Caco-2 (cell line): ENCODE measurements around the gene HID1. TPM values are rescaled to one million over a fixed set of nuclear protein-coding genes. Genes with fewer than 3 reads are reported as not detected.

Source experiments
- BruUV-seq: library from RNA; stranded (reverse); fragments of 400-500 nt; replicated peaks from 2 replicates; lab custom pipeline; 2021; lab: Mats Ljungman, UMichigan
- CTCF ChIA-PET: fragments of 300-600 bp; sonication (Branson Sonifier 250); formaldehyde crosslinking; loops from one replicate; lab custom pipeline; 2022; ENCODE audit warnings: antibody characterized with exemption; lab: Charles Lee
- POLR2A ChIA-PET: fragments of 300-600 bp; sonication (Branson Sonifier 250); formaldehyde crosslinking; loops from one replicate; lab custom pipeline; 2022; ENCODE audit warnings: antibody characterized with exemption; lab: Charles Lee
- DNase-seq, 2 experiments: peaks; one replicate each; pipeline versions ENCODE4 v3.0.0 to v3.0.0-alpha.2; 2020 to 2022
- H3K27me3 ChIP-seq: replicated peaks from 2 replicates; pipeline ENCODE4 v1.6.0; 2011; ENCODE audit warnings: low read length; ENCODE audit not compliant: control insufficient read depth, insufficient read depth
- H3K36me3 ChIP-seq: 2 replicates; pipeline ENCODE4 v1.5.1; 2011; ENCODE audit warnings: low read length; ENCODE audit not compliant: control insufficient read depth, insufficient read depth
- H3K4me1 ChIP-seq: fragments of 250-450 bp; sonication (Bioruptor Pico); 2 replicates; pipeline ENCODE4 v1.5.1; 2020; ENCODE audit warnings: mild to moderate bottlenecking
- H3K4me3 ChIP-seq: 2 replicates; pipeline ENCODE4 v1.5.1; 2011; ENCODE audit warnings: low read depth, mild to moderate bottlenecking, control low read depth, low read length
- H3K9me3 ChIP-seq: fragments of 250-450 bp; sonication (Bioruptor Pico); 2 replicates; pipeline ENCODE4 v1.5.1; 2020; ENCODE audit warnings: mild to moderate bottlenecking, moderate library complexity
- H3K27ac Mint-ChIP-seq: one replicate; pipeline ENCODE4 v1.8.0; 2022; ENCODE audit warnings: mixed read lengths; ENCODE audit not compliant: unreplicated experiment
- H3K27me3 Mint-ChIP-seq: one replicate; pipeline ENCODE4 v1.8.0; 2022; ENCODE audit warnings: mixed read lengths; ENCODE audit not compliant: insufficient read depth, unreplicated experiment
- H3K36me3 Mint-ChIP-seq: one replicate; pipeline ENCODE4 v1.8.0; 2022; ENCODE audit warnings: mild to moderate bottlenecking, mixed read lengths; ENCODE audit not compliant: insufficient read depth, unreplicated experiment
- H3K4me1 Mint-ChIP-seq: one replicate; pipeline ENCODE4 v1.8.0; 2022; ENCODE audit warnings: low read depth, mixed read lengths; ENCODE audit not compliant: unreplicated experiment
- H3K4me3 Mint-ChIP-seq: one replicate; pipeline ENCODE4 v1.8.0; 2022; ENCODE audit warnings: mild to moderate bottlenecking, moderate library complexity, mixed read lengths; ENCODE audit not compliant: unreplicated experiment
- H3K9me3 Mint-ChIP-seq: one replicate; pipeline ENCODE4 v1.8.0; 2022; ENCODE audit warnings: mixed read lengths; ENCODE audit not compliant: unreplicated experiment
- intact Hi-C: fragments of 100-400 bp; cut with micrococcal nuclease; formaldehyde crosslinking; loops from one replicate; pipeline ENCODE4 v1.10.0; 2022; ENCODE audit not compliant: unreplicated experiment
- total RNA-seq: library from RNA; stranded (reverse); gene quantifications from 2 replicates; pipeline ENCODE4 v1.2.3, GENCODE V29; 2022
- TF ChIP-seq, protein P1 (sequence below), 2 experiments: fragments of 200-600 bp in 1 of 2; IDR thresholded peaks; 1 replicate in 1 of 2; 2 replicates in 1 of 2; pipeline versions ENCODE4 v1.5.1 to v1.8.0; 2011 to 2022; ENCODE audit warnings: antibody characterized with exemption in 1 of 2, control low read depth in 1 of 2, inconsistent platforms in 1 of 2, low read depth in 1 of 2, low read length in 1 of 2, mild to moderate bottlenecking in 1 of 2, moderate library complexity in 1 of 2; ENCODE audit not compliant: insufficient read depth in 1 of 2, severe bottlenecking in 1 of 2, unreplicated experiment in 1 of 2

HID1 gene
- total RNA-seq, 1 experiment from 2014 or later = 29.8 TPM

DNA sequence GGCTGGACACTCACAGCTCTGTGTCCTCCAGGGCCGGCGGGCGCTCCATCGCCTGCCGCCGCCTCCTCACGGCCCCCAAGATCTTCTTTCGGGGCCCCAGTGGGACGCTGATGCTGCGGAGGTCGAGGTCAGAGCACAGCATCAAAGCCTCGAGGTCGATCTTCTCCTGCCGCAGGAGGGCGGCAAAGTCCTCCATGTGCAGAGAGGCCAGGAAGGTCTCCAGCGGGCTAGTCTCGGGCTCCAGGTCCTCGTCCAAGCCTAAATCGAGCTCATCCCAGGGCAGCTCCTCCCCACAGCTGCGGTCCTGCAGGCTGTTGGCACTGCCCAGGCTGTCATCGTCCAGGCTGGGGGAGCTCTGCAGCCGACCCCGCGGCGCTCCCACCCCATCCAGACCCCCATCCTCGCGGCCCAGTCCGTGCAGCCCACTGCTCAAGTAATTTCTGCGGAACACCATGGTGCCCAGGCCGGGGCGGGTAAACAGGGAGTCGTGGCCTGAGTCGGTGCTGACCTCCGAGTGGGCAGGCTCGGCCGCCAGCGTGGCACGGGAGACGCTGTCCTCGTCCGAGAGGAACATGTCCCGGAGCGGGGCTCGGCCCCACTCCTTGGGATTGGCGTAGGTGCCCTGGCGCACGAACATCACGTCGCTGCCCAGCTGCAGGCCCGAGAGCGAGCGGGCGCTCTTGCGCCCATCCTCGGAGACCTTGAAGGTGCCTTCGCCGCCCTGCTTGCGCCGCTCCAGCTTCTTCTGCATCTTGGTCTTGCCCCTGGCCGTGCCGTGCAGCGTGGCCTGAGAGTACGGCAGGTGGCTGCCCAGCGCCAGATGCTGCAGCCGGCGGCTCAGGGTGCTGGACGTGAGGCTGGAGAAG, 52.9 kb downstream of the HID1 start:
- TF ChIP-seq, protein P1, sequence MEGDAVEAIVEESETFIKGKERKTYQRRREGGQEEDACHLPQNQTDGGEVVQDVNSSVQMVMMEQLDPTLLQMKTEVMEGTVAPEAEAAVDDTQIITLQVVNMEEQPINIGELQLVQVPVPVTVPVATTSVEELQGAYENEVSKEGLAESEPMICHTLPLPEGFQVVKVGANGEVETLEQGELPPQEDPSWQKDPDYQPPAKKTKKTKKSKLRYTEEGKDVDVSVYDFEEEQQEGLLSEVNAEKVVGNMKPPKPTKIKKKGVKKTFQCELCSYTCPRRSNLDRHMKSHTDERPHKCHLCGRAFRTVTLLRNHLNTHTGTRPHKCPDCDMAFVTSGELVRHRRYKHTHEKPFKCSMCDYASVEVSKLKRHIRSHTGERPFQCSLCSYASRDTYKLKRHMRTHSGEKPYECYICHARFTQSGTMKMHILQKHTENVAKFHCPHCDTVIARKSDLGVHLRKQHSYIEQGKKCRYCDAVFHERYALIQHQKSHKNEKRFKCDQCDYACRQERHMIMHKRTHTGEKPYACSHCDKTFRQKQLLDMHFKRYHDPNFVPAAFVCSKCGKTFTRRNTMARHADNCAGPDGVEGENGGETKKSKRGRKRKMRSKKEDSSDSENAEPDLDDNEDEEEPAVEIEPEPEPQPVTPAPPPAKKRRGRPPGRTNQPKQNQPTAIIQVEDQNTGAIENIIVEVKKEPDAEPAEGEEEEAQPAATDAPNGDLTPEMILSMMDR (IDR thresholded peaks at IDR 0.05; ENCODE audit: insufficient read depth in 1 of 2, low read depth in 1 of 2, low read length in 1 of 2, severe bottlenecking in 1 of 2, unreplicated experiment in 1 of 2) = no peak
- Histone ChIP-seq H3K4me3 (no peak overlapping the region), H3K9me3 (no peaks in the 10 kb centered on the region), H3K4me1 (peaks cover 6% of the 10 kb centered on the region; the same call in 1 of the 2 replicates), H3K36me3 (no peaks in the 10 kb centered on the region), H3K27me3 (peaks cover 1% of the 10 kb centered on the region; the same call in 1 of the 2 replicates)
- H3K27me3 Mint-ChIP-seq = peaks cover 6% of the 10 kb centered on the region
- no peak overlapping the region for H3K4me3 Mint-ChIP-seq
- intact Hi-C loops = no loop called here
- no TSS peak for BruUV-seq
- H3K9me3 Mint-ChIP-seq = no peaks in the 10 kb centered on the region
- CTCF ChIA-PET = interaction anchor here (0.5 to 2.3 kb wide), 2 partner anchors 38 to 76 kb away, joined by 3 to 10 read pairs; no protein-coding TSS in a partner anchor
- POLR2A ChIA-PET = no interaction called here
- peaks cover 4% of the 10 kb centered on the region for H3K36me3 Mint-ChIP-seq
- H3K27ac Mint-ChIP-seq = no peak overlapping the region
- DNase-seq = no peak
- H3K4me1 Mint-ChIP-seq = no peaks in the 10 kb centered on the region

DNA sequence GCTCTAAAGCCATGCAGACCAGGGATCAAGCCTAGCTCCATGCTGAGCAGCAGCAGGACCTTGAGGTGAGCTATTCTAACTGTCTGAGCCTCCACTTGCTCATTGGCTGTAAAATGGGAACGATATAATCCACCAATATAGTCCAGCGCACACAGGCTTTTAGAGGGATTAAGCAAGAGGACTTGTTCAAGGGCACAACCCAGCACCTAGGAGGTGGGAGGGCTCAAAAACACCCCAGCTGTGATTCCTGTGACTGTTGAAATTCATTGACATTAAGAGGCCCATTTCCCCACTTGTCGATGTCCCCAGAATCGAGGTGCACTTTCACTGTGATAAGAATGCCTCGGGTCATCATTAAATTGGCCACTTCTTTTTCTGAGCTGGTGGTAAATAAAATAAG, 53.7 kb downstream of the HID1 start:
- no peaks in the 10 kb centered on the region for H3K36me3 ChIP-seq
- Mint-ChIP-seq H3K27me3 (peaks cover 4% of the 10 kb centered on the region), H3K36me3 (peaks cover 9% of the 10 kb centered on the region), H3K4me1 (no peaks in the 10 kb centered on the region), H3K4me3 (no peak overlapping the region), H3K9me3 (no peaks in the 10 kb centered on the region), H3K27ac (no peak overlapping the region)
- H3K9me3 ChIP-seq = no peaks in the 10 kb centered on the region
- H3K27me3 ChIP-seq = 0 out of 2 replicates have a peak, but pooled peaks cover 1% of the 10 kb centered on the region
- TF ChIP-seq, protein P1 (IDR thresholded peaks at IDR 0.05; ENCODE audit: insufficient read depth in 1 of 2, low read depth in 1 of 2, low read length in 1 of 2, severe bottlenecking in 1 of 2, unreplicated experiment in 1 of 2) = no peak
- POLR2A ChIA-PET = no interaction called here
- intact Hi-C loops = no loop called here
- CTCF ChIA-PET = interaction anchor here (0.5 to 2.3 kb wide), 2 partner anchors 39 to 75 kb away, joined by 3 to 10 read pairs; no protein-coding TSS in a partner anchor
- DNase-seq = no peak
- H3K4me1 ChIP-seq = peaks cover 3% of the 10 kb centered on the region; the same call in 1 of the 2 replicates
- BruUV-seq = no TSS peak
- no peak overlapping the region for H3K4me3 ChIP-seq

GRCh38 chr17:74917430-74917829, 55.1 kb downstream of the HID1 start:
- peaks cover under 1% of the 10 kb centered on the region for H3K4me1 Mint-ChIP-seq
- H3K36me3 Mint-ChIP-seq = peaks cover 10% of the 10 kb centered on the region
- H3K27me3 Mint-ChIP-seq = peaks cover under 1% of the 10 kb centered on the region
- ChIA-PET CTCF (no interaction called here), POLR2A (no interaction called here)
- no TSS peak for BruUV-seq
- H3K4me3 Mint-ChIP-seq = no peak overlapping the region
- no peaks in the 10 kb centered on the region for H3K9me3 Mint-ChIP-seq
- no peak for DNase-seq
- TF ChIP-seq, protein P1 (IDR thresholded peaks at IDR 0.05; ENCODE audit: insufficient read depth in 1 of 2, low read depth in 1 of 2, low read length in 1 of 2, severe bottlenecking in 1 of 2, unreplicated experiment in 1 of 2) = no peak
- no peak overlapping the region for H3K27ac Mint-ChIP-seq
- peaks cover 2% of the 10 kb centered on the region; the same call in 1 of the 2 replicates for H3K9me3 ChIP-seq
- H3K36me3 ChIP-seq = no peaks in the 10 kb centered on the region
- no peak overlapping the region for H3K4me3 ChIP-seq
- intact Hi-C loops = no loop called here
- H3K27me3 ChIP-seq = 0 out of 2 replicates have a peak, but pooled peaks cover 1% of the 10 kb centered on the region
- H3K4me1 ChIP-seq = no peaks in the 10 kb centered on the region
